Measurements from ENCODE around the gene AREL1.

The AREL1 gene

DNA sequence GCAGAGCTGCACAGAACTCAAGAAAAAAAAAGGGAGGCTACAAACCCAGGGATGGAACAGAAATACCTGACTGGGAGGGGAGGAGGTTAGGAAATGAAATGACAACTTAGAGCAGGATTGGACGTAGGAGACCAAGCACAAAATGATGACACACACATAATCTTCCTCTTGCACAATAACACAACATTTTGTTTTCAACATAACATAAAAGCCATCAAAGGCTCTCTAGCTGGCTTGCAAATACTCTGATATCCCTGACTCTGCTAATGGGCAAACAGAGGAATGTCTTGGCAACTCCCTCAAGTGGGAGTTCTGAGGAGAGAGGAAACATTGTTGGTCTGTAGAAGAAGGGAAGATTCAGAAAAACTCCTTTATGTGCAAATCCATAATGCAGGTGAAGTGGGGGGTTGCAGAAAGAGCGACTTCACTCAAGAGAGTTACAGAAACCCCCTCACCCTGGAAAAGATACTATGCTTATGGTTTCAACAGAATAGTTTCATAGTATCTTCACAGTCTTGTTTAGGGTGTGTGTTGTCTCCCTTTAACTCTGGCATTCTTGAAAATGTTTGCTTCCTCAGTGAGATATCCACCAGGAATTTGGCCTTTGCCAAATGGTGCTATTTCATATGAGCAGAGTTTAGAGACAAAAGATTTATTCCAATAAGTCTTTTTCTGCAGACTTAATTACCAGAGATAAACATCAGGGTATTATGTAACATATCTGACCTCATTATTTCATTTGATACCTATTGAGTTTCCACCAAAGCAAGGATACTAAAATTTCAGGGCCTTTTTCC is 57.1 kb downstream of the AREL1 start:
- DNase-seq: no peak

- DNase-seq: no peak
Measured at GRCh38 chr14:74654931-74655330, 57.9 kb downstream of the AREL1 start.

DNA sequence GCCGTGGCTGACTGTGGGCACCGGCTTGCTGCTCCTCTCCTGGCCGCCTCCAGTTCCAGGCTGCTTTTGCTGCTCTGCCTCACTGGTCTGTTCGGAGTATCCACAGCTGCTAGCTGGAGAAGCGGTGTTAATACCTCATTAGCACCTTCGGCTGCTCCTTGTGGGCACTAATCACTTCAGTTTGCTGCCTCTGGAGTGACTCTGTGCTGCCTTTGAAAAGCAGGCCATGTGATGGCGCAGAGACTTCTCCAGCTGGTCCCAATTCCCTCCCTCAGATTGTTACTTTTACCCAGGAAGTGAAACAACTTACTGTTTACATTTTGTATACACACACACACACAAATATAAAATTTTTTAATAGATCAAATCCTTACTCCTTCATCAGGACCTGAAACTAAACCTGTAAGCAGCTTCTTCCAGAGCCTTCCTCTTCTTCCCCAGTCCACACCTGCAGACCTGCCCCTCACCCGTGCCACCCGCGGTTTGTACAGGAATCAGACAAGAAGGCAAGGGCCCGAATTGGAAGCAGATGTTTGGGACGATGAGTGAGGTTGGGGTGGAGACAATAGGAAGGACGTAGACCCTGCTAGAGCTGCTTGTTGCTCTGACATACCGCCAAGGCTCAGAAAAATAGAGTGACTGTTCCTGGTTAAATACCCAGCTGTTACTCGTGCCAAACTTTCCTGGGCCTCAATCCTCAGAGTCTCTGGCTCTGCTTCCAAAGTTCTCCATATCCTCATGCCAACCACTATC is 59.3 kb downstream of the AREL1 start:
- no peak for DNase-seq

GRCh38 chr14:74652541-74652940 is 60.3 kb downstream of the AREL1 start:
- DNase-seq: no peak

- no peak for DNase-seq
Measured at GRCh38 chr14:74650927-74651686, 61.8 kb downstream of the AREL1 start.

- DNase-seq: no peak
Measured at GRCh38 chr14:74649673-74650072, 63.2 kb downstream of the AREL1 start.

DNA sequence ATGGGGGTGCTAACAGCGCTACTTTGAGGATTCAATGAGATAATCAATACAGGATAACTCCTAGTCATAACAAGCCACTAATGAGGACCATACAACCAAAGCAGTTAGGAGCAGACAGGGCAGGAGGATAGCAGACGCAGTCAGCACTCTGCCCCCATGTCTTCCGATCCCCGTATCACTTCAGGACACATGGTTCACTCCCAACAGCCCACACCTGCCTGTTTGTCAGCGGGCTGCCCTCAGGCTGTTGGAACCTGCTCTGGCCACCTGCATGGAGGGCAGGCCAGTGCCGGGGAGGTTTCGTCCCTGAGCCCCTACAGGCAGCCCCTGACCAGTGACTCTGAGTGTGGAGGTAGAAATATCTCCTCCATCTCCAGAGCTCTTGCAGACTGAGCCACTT is 63.7 kb downstream of the AREL1 start:
- no peak for DNase-seq

- no peak for DNase-seq
Measured at GRCh38 chr14:74648601-74649000, 64.3 kb downstream of the AREL1 start.

- DNase-seq: no peak
Measured at GRCh38 chr14:74647678-74648461, 65.0 kb downstream of the AREL1 start.

- no peak for DNase-seq
Measured at GRCh38 chr14:74647061-74647677, 65.7 kb downstream of the AREL1 start.

DNA sequence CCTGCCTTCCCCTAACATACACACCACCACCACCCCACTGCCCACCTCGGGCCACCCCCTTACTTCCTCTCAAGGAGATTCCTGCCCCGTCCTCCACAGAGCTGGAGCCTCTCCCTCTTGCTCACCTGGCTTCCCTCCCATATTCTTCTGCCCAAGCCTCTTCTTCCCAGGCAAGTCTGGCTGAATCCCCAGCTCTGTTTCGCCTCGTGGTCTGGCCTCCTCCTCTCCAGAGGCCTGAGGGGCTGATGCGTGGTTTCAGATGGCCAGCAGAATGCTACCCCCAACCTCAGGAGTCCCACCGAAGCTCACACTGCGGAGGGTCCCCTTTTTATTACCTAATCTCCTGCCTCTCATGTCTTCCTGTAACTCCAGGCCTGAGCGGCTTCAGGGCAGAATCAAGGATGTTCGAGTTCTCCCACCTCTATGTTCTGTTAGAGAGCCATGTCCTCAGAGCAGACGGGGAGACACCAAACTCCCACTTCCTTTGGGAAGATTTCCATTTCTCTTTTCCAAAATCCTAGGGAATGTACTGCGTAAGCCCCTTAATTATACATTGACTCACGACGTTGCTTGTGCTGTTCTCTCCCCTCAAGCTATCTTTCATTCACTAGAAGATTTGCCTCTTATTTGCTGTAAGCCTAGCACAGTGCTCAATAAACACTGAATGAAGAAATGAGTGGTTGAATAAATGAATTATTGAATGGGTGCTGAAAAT is 67.0 kb downstream of the AREL1 start:
- no peak for DNase-seq

- no peak for DNase-seq
Measured at GRCh38 chr14:74645244-74645643, 67.6 kb downstream of the AREL1 start.

DNA sequence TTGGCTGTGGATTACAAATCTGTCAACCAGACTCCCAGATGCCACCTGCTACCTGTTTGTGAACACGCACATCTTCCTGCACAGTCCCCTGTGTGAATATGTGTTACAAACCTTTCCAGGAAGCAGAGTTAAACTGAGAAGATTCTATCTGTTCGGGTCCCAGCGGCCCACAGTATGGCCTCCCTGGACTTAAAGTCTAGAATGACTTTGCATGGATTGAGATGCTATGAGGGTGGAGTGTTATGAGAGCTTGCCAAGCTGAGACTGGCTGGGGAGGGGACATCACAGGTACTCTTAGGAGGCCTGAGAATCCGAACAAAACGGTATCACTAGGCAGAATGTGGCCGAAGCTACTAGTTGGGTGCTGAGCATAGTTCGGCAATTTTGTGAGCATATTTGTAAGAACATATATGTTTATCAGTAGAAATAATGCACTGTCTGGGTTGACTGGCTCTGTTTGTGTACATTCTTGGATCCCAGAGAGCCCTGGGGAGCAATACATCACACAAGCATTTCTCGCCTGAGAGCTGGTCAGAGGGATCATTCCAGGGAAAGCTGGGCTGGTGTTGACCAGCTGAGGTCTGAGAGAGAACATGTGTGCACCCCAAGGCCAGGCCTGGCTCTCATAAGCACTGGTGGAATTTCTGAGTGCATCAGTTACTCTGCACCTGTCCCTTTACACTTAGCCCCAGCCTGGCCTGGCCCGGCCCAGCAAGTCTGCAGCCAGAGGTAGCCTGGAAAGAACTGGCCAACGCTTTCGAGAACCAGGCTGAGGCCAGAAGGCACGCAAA is 71.1 kb downstream of the AREL1 start:
- DNase-seq: no peak

DNA sequence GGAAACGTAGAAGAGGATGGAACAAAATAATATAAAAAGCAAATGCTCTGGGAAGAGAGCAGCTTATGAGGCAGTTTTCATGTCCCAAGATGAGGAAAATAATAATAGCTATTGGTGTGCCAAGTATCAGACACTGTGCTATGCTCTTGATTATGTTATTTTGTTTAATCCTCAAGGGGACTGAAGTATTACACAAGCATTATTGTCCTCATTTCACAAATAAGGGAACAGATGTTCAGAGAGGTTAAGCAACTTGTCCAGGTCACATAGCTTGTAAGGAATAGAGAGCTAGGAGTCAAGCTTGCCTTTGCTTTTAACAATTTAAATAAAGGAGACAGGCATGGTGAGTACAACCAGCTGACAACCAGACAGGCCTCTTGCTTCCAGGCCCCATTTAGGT is 73.9 kb downstream of the AREL1 start:
- no peak for DNase-seq

DNA sequence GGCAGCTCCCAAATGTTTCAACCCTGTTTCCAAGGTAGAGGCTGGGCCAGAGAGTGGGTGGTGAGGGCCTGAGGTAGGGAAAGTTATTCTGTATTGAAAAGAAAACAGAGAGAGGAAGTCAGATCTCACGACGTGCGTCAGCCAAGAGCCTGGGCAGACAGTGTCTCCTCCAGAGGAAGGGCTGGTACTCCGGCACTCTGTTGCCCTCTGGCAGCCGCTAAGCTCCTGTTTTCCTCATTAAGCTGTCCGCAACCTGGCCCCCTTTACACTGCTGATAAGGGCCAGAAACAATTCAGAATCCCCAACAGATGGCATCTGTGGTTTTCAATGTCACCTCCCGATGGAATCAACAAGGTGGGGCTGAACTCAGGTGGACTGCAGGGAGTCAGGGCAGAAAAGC is 74.8 kb downstream of the AREL1 start:
- DNase-seq: no peak

DNA sequence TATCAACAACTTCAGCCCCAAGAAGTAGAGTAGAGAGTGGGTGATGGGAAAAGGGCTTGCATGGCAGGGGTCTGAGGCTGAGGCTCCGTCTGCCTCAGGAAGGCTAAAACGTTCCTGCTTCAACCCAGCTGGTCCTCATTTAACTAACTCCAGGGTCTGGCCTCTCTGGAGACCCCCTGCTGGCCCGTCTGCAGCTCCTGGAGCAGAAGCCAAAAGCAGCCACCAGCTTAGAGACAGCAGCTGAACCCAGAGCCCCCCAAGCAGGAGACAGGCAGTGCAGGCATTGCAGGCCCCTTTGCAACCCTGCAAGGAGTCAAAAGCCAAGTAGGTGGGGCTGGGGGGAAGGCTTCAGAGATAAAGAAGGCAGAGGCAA is 75.7 kb downstream of the AREL1 start:
- DNase-seq: no peak

DNA sequence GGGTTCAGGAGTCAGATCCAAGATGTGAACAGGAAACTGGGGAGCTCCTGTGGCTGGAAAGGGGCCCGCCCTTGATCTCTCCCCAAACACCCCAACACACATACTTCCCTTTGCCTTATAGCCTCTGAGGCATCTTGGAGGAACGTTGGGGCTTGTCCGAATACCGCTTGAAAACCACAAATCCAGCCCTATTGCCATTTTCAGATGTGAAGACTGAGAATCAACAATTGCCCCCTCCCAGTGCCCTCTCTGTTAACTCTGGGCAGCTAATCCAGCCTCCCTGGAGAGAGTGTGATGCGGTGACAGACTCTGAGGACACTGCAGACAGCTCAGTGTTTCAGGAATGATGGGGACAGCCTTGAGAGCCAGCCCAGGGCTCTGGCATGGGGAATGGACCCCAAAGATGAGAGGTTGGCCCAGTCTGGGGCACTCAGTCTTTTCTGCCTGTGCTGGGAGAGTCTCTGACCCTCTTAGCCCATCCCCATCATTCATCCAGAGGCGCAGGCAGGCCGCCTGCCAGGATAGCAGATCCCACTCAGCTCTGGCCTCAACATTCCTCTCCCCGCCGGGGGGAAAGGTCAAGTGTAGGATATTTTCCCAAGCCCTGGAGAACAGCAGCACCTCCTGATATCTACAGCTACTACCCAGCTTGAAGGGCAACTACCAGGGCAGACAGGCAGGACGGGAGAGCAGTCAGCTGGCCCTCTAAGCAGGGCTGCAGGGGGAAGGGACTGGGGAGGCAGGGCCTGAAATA is 76.3 kb downstream of the AREL1 start:
- no peak for DNase-seq

GRCh38 chr14:74635847-74636246 is 77.0 kb downstream of the AREL1 start:
- DNase-seq: no peak

GRCh38 chr14:74634964-74635363 is 77.9 kb downstream of the AREL1 start:
- DNase-seq: no peak

DNA sequence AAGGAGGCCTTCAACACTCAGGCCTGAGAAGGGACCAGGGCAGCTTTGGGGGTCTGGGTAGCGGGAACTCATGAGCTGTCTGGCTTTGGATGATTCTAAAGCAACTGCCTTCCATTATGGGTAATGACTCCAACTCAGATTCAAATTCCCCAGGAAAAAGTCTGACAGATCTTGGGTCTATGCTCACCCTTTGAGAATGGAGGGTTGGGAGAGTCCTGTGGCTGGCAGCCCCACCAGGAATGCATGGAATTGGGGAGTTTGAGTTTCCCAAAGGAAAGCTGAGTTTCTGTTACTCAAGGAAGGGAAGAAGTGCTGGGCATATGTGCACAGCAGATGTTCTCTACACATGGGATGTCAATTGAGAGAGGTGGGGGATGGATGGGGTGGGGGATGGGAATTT is 78.4 kb downstream of the AREL1 start:
- DNase-seq: no peak

All from Kasumi-1 (cell line).